GM18517 (cell line): ENCODE results near the gene S100A12.

Source experiments
- ATAC-seq: cut with Tn5 transposase; IDR thresholded peaks from one replicate; pipeline ENCODE4 v1.9.1; 2021; ENCODE audit warnings: mild to moderate bottlenecking, moderate library complexity; ENCODE audit not compliant: unreplicated experiment

The S100A12 gene

DNA sequence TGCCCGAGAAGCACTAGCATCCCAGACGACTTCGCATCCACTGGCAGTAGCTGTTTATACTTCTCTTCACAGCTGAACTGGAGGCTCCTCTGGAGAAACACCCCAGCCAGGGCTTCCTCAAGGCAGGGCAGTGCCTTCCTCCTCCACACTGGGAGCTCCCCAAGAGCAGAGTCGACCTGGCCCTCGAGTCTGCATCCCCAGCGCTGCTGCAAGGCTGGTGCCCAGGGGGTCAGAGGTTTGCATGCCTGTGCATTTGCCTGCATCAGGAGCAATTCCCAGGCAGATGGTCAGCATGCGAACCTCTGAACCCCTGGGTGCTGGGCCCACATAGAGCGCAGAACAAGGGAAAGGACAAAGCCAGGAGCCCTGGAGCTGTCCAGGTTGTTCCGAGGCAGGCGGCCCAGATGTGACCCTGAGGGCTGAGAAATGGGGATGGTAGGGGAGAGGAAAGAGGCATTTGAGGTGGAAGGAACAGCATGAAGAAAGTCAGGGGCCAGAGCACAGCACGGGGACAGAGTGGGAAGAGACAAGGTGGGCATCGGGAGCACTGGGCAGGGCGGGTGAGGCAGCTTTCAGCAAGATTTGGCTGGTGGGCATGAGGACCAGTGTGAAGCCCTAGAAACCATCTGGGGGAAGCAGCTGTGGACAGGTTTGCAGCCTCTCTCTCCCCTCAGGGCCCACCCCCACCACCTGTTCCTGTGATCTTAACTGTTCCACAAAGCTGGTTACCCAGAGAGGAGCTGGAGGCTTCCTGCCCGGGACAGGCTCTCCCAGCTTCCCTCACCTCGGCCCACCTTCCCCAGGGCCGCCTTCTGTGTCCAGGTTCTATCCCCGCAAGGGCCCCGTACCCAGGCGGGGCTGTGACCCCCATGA lies 21.9 kb upstream of the S100A12 start:
- ATAC-seq, result no peak

DNA sequence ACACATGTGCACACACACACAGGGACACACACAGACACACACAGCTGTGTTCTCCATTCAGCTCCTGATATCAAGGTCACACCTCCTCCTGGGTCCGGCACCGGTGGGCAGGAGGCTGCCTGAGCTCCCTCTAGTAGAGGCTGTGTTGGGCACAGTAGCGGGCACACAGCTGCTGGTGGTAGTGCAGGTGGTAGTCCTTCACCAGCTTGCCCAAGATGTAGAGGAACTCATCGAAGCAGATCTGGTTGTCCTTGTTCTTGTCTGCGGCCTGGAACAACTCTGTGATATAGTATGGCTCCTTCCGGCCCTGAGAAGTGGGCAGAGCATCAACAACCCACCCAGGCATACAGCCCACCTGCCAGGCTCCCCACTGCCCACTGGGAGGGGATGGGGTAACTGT lies 21.0 kb upstream of the S100A12 start:
- no peak for ATAC-seq

DNA sequence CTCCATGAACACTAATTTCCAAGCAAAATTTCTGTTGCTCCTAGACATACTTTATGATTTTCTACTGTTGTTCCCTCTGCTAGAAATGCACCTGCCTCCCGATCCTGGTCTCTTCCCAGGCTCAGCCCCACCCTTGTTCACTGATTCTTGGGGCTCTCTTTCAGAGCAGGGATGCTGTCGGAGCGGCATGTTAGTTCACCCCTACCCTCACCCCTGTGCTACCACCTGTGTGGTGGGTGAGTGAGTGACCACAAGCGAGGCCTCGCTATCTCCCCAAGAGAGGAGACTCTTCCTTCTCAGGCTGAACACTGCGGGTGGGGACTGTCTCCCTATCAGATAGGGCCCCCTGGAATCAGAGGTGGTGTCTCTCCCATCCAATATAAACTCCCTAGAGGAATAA lies 20.4 kb upstream of the S100A12 start:
- no peak for ATAC-seq

DNA sequence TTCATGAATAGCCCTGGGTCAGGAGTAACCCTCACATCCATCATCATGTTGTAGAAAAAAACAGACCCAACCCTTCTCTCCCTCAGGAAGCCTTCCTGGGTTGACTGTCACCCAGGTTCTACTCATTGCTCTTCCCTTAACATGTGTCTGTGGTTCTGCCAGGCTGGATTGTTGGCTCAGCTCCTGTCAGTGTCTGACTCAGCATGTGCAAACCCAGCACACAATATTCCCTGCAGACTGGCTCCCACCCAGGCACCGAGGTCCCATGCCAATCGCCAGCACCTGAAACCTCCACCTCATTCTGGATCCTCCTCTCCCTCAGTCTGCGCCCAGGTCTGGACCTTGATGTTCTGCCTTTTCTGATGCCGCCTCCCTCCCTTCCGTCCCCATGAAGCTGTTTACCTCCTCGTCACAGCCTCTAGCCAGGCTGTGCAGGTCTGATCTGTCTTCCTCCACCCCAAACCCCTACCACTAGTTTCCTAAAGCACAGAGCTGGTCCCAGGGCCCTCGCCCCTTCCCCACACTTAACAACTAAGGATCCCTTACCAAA lies 19.8 kb upstream of the S100A12 start:
- no peak for ATAC-seq

- no peak for ATAC-seq
Observed at GRCh38 chr1:153394391-153394790, 19.0 kb upstream of the S100A12 start.

- no peak for ATAC-seq
Observed at GRCh38 chr1:153393926-153394325, 18.5 kb upstream of the S100A12 start.

DNA sequence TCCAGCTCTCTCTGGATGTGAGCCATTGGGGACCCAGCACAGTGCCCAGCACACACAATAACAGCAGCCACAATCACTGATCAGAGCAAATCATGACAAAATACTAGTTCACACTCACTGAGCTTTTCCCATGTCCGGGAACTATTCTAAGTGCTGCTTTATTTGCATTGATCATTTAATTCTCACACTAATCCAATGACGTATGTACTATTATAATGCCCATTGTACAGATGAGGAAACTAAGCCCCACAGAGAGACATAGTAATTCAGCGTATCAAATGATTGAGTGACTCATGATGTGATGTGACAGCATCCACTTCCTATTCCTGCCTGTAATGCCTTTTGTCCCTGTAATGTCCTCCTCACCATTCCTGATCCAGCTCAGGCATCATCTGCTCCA lies 17.4 kb upstream of the S100A12 start:
- no peak for ATAC-seq

DNA sequence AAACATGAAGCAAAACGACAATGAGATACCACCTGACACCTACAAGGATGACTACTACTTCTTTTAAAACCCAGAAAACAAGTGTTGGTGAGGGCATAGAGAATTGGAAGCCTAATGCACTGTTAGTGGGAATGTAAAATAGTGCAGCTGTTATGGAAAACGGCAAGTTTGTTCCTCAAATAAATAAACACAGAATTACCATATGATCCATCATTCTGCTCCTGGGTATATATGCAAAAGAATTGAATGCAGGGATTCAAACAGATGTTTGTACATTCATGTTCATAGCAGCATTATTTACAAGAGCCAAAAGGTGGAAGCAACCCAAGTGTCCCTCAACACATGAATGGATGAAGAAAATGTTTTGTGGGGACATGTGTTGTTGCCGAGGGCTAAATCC lies 16.8 kb upstream of the S100A12 start:
- no peak for ATAC-seq

- no peak for ATAC-seq
Observed at GRCh38 chr1:153390938-153391710, 15.7 kb upstream of the S100A12 start, which contains the start of gene S100A8. TSS of gene S100A8 (minus strand) at chr1:153391073. CDS start at chr1:153390535, 538 bp downstream.

DNA sequence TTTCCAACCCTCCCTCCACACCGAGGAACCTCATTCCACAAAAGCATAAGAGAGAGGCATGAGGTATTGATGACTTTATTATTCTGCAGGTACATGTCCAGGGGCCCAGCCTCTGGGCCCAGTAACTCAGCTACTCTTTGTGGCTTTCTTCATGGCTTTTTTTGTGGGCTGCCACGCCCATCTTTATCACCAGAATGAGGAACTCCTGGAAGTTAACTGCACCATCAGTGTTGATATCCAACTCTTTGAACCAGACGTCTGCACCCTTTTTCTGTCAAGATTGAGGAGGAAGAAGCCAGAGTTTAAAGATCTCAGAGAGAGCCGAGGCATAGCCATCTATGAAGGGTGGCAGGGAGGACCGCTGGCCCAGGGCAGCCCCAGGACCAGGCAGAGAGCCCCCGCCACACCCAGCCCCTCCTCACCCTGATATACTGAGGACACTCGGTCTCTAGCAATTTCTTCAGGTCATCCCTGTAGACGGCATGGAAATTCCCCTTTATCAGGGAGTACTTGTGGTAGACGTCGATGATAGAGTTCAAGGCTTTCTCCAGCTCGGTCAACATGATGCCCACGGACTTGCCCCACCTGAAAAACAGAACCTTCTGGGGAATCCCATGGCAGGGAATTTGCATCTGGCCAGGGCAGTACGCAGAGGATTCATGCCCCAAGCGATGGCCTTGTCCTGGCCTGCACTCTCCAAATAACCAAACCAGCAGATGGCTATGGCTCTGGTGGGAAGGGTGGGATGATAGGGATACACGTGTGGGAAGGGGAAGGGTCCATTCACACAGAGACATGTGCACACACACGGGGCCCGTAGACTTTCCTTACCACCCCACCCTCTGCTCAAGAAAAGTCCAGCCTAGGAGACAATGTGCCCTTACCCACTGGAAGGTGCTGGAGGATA lies 14.8 kb upstream of the S100A12 start:
- ATAC-seq, result no peak

DNA sequence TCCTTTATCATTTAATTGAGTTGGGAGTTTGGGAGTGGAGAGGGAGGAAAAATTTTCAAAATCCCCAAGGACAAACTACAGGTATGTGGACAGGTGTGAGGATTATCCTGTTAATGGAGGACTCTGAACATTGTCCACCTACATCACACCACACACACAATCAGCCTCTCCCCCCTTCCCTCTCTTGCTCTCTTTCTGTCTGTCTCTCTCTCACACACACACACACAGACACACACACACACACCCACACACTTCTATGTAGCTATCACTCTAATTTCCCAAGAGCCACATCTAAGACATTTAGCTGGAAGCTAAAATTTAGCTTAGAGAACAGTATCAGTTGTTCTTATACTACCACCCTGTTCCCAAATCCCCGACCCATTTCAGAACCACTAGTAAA lies 14.0 kb upstream of the S100A12 start:
- ATAC-seq, result no peak

DNA sequence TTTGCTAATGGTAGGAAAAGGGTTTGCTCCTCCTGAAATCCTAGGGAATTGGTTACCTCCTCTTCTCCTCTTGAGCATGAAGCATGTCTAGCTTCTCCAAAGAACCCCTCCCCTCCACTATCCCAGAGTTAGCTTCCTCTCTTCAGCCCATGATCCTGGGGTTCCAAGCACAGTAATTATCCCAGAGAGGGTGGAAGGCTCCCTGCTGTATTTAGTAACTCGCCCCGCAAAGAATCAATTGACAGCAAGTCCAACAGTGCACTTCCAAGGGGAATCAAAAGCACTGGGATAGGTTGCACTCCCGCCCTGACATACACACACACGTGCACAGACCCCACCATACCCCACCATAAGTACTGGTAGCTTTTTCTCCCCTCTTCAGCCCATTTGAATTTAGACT lies 12.4 kb upstream of the S100A12 start:
- no peak for ATAC-seq

GRCh38 chr1:153387001-153387400 lies 11.6 kb upstream of the S100A12 start:
- ATAC-seq, result no peak

DNA sequence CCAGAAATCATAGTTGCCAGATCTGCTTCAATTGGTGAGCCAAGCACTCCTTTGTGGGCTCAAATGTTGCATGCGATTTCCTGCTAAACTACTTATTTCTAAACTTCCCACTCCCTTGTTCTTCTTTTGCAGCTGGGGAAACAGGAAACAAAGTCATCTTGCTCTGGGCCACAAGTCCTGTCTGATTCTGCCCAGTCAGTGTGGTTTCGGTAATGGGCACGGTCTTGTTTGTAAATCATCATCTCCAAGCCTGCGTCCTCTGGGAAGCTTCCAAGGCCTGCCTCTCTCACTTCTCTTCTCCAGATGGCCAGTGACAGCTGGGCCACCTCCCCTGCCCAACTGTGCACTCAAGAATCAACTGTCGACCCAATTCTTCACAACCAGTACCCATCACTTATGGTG lies 11.1 kb upstream of the S100A12 start:
- ATAC-seq, result no peak

DNA sequence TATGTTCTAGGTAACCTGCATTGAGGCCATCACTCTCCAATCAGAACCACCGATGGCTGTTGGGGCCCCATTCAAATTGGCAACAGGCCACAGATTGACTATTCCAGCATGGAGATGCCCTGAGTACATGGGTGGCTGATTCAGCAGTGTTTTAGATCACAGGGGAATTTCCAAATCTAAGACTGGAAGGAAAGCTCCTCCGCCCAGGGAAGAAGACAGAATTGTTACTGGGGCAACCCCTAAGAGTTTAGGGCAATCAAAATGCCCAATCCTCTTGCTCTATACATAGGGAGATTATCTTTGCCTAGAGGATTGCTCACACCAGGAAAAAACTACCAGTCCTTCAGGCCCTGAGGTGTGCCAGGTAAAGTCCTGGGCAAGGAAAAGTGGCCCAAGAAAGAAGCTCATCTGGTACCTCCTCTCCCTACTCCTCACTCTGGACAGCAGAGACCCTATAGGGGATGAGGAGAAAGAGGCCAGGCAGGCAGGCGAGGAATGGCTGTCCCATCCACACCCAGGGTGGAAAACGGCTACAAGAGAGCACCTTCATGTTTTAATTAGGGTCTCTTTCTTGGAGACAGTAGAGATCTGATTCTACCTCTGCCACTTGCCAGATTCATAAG lies 9.6 kb upstream of the S100A12 start:
- no peak for ATAC-seq

GRCh38 chr1:153380711-153381110 lies 5.3 kb upstream of the S100A12 start:
- ATAC-seq, result no peak

- ATAC-seq, result no peak
Observed at GRCh38 chr1:153379591-153379990, 4.2 kb upstream of the S100A12 start.

- no peak for ATAC-seq
Observed at GRCh38 chr1:153374071-153374470, 1.4 kb downstream of the S100A12 start.

DNA sequence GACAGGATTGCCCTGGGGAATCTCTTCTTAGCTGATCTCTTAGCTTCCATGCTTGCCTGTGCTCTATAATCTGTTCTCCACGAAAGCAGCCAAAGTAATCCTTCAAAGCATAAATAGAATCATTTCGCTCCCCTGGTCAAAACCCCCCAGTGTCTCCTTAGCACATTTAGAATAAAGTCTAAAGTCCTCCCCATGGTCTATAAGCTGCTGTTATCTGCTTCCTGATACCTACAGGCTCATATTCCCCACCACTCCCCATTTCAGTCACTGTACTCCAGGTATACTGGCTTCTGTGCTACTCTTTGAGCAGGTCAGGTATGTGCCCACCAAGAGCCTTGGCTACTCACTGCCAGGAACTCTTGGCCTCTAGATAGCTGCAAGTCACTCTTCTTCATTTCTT lies 2.9 kb downstream of the S100A12 start:
- no peak for ATAC-seq

GRCh38 chr1:153371231-153371630 lies 4.2 kb downstream of the S100A12 start:
- ATAC-seq, result no peak
